PFSK-1 (cell line): Measurements from ENCODE around the gene CHST7.

ENCODE experiments used
- FOXP2 ChIP-seq: optimal IDR thresholded peaks from 2 replicates; pipeline ENCODE3; 2011; ENCODE audit warnings: borderline replicate concordance, control low read depth, inconsistent platforms; ENCODE audit not compliant: insufficient read depth; ENCODE audit errors: extremely low read length, extremely low read depth
- POLR2AphosphoS5 ChIP-seq: IDR thresholded peaks from 2 replicates; pipeline ENCODE4 v1.6.1; 2012; ENCODE audit warnings: low read depth, mild to moderate bottlenecking, control low read depth, low read length, moderate library complexity
- SIN3A ChIP-seq: IDR thresholded peaks from 2 replicates; pipeline ENCODE4 v1.6.1; 2012; ENCODE audit warnings: mild to moderate bottlenecking, low read length, moderate library complexity, borderline replicate concordance; ENCODE audit not compliant: insufficient read depth
- TAF1 ChIP-seq: IDR thresholded peaks from 2 replicates; pipeline ENCODE4 v1.6.1; 2012; ENCODE audit warnings: low read length, control low read depth, borderline replicate concordance; ENCODE audit not compliant: insufficient read depth
- TF ChIP-seq, protein P1 (sequence below), 2 experiments: IDR thresholded peaks; 2 replicates each; pipeline versions ENCODE4 v1.6.1 to v1.8.0; 2011 to 2012; ENCODE audit warnings: low read depth in 2 of 2, low read length in 2 of 2, control low read depth in 1 of 2, inconsistent platforms in 1 of 2, mild to moderate bottlenecking in 1 of 2, moderate library complexity in 1 of 2; ENCODE audit not compliant: insufficient read depth in 1 of 2

- TF ChIP-seq POLR2AphosphoS5 (no peak), TAF1 (no peak), SIN3A (no peak), FOXP2 (no peak)
- TF ChIP-seq, protein P1, sequence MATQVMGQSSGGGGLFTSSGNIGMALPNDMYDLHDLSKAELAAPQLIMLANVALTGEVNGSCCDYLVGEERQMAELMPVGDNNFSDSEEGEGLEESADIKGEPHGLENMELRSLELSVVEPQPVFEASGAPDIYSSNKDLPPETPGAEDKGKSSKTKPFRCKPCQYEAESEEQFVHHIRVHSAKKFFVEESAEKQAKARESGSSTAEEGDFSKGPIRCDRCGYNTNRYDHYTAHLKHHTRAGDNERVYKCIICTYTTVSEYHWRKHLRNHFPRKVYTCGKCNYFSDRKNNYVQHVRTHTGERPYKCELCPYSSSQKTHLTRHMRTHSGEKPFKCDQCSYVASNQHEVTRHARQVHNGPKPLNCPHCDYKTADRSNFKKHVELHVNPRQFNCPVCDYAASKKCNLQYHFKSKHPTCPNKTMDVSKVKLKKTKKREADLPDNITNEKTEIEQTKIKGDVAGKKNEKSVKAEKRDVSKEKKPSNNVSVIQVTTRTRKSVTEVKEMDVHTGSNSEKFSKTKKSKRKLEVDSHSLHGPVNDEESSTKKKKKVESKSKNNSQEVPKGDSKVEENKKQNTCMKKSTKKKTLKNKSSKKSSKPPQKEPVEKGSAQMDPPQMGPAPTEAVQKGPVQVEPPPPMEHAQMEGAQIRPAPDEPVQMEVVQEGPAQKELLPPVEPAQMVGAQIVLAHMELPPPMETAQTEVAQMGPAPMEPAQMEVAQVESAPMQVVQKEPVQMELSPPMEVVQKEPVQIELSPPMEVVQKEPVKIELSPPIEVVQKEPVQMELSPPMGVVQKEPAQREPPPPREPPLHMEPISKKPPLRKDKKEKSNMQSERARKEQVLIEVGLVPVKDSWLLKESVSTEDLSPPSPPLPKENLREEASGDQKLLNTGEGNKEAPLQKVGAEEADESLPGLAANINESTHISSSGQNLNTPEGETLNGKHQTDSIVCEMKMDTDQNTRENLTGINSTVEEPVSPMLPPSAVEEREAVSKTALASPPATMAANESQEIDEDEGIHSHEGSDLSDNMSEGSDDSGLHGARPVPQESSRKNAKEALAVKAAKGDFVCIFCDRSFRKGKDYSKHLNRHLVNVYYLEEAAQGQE (IDR thresholded peaks at IDR 0.05; ENCODE audit: insufficient read depth in 1 of 2, low read depth in 2 of 2, low read length in 2 of 2) = no peak
Observed at GRCh38 chrX:46635186-46635585, 61.6 kb downstream of the CHST7 start.
